HepG2 (cell line): ENCODE measurements around the gene IL22RA1. TPM values are rescaled to one million over a fixed set of nuclear protein-coding genes. Genes with fewer than 3 reads are reported as not detected.

ENCODE experiments used
- CENPT ChIP-seq: sonication (generic); formaldehyde crosslinking; IDR thresholded peaks from 2 replicates; pipeline ENCODE4 v1.8.0; 2022; ENCODE audit warnings: low read depth, mild to moderate bottlenecking, moderate library complexity, missing genetic modification reagents
- CENPX ChIP-seq: sonication (generic); formaldehyde crosslinking; IDR thresholded peaks from 2 replicates; pipeline ENCODE4 v1.9.0; 2021; ENCODE audit warnings: mild to moderate bottlenecking, missing genetic modification reagents, moderate library complexity
- FOXK1 ChIP-seq: sonication (generic); formaldehyde crosslinking; IDR thresholded peaks from 2 replicates; pipeline ENCODE4 v1.4.0; 2020; ENCODE audit warnings: low read depth, missing genetic modification reagents, borderline replicate concordance
- NR3C1 ChIP-seq: sonication (generic); formaldehyde crosslinking; IDR thresholded peaks from 2 replicates; pipeline ENCODE4 v1.4.0; 2020; ENCODE audit warnings: missing genetic modification reagents
- PAF1 ChIP-seq: IDR thresholded peaks from 2 replicates; pipeline ENCODE4 v1.6.1; 2016; ENCODE audit warnings: missing genetic modification reagents, missing compliant biosample characterization
- PHF8 ChIP-seq: sonication (generic); formaldehyde crosslinking; IDR thresholded peaks from 2 replicates; pipeline ENCODE4 v1.5.0; 2020; ENCODE audit warnings: missing genetic modification reagents
- POLR2AphosphoS5 ChIP-seq: IDR thresholded peaks from 2 replicates; pipeline ENCODE4 v1.6.1; 2012; ENCODE audit warnings: low read depth, low read length
- SKI ChIP-seq: fragments of 450-650 bp; IDR thresholded peaks from one replicate; pipeline ENCODE4 v1.6.1; 2018; ENCODE audit warnings: mild to moderate bottlenecking; ENCODE audit not compliant: partially characterized antibody
- SRY ChIP-seq: sonication (generic); formaldehyde crosslinking; IDR thresholded peaks from 2 replicates; pipeline ENCODE4 v1.8.0; 2022; ENCODE audit warnings: mild to moderate bottlenecking, missing genetic modification reagents
- TGIF2 ChIP-seq: IDR thresholded peaks from 2 replicates; pipeline ENCODE4 v1.6.1; 2016; ENCODE audit warnings: control low read depth, missing compliant biosample characterization
- TOE1 ChIP-seq: sonication (generic); formaldehyde crosslinking; IDR thresholded peaks from 2 replicates; pipeline ENCODE4 v1.4.0; 2020; ENCODE audit warnings: mild to moderate bottlenecking, missing genetic modification reagents
- ZNF143 ChIP-seq: sonication (generic); formaldehyde crosslinking; IDR thresholded peaks from 2 replicates; pipeline ENCODE4 v1.4.0; 2020; ENCODE audit warnings: missing genetic modification reagents
- ZNF263 ChIP-seq: sonication (generic); formaldehyde crosslinking; IDR thresholded peaks from 2 replicates; pipeline ENCODE4 v1.4.0; 2020; ENCODE audit warnings: missing genetic modification reagents
- ZNF335 ChIP-seq: sonication (generic); formaldehyde crosslinking; IDR thresholded peaks from 2 replicates; pipeline ENCODE4 v1.4.0; 2020; ENCODE audit warnings: missing genetic modification reagents
- ZNF33A ChIP-seq: sonication (generic); formaldehyde crosslinking; IDR thresholded peaks from 2 replicates; pipeline ENCODE4 v1.5.1; 2020; ENCODE audit warnings: missing genetic modification reagents, mild to moderate bottlenecking, moderate library complexity, borderline replicate concordance
- ZNF382 ChIP-seq: sonication (generic); formaldehyde crosslinking; IDR thresholded peaks from 2 replicates; pipeline ENCODE4 v1.5.0; 2020; ENCODE audit warnings: missing genetic modification reagents, mild to moderate bottlenecking, borderline replicate concordance
- ZNF567 ChIP-seq: sonication (generic); formaldehyde crosslinking; IDR thresholded peaks from 2 replicates; pipeline ENCODE4 v1.8.1; 2023; ENCODE audit warnings: mild to moderate bottlenecking, missing genetic modification reagents, borderline replicate concordance
- ZNF768 ChIP-seq: sonication (generic); formaldehyde crosslinking; IDR thresholded peaks from 2 replicates; pipeline ENCODE4 v1.4.0; 2020; ENCODE audit warnings: missing genetic modification reagents
- ZNF891 ChIP-seq: sonication (generic); formaldehyde crosslinking; IDR thresholded peaks from 2 replicates; pipeline ENCODE4 v1.5.0; 2020; ENCODE audit warnings: mild to moderate bottlenecking, missing genetic modification reagents
- polyA plus RNA-seq, 8 experiments: library from polyadenylated mRNA; depleted of rRNA in 3 of 8; stranded (reverse) in 7 of 8; unstranded in 1 of 8; fragments of >200 nt; fragmentation: Illumina TruSeq in 4 of 8; extraction: Trizol in 4 of 8; gene quantifications; 2 replicates each; pipeline versions ENCODE4 v1.2.1 to v1.2.3, GENCODE V29; 2011 to 2016; ENCODE audit warnings: low read depth in 4 of 8, missing spikeins in 1 of 8, mixed read lengths in 1 of 8; ENCODE audit not compliant: insufficient read depth in 1 of 8
- total RNA-seq, 5 experiments: library from RNA; depleted of rRNA; stranded (reverse); fragments of >200 nt; fragmentation: Illumina TruSeq; extraction: Trizol; gene quantifications; 2 replicates each; pipeline ENCODE4 v1.2.3, GENCODE V29; 2016; ENCODE audit warnings: low read depth in 1 of 5
- TF ChIP-seq, protein P1 (sequence below): sonication (generic); formaldehyde crosslinking; IDR thresholded peaks from 2 replicates; pipeline ENCODE4 v1.8.1; 2023; ENCODE audit warnings: missing genetic modification reagents, mild to moderate bottlenecking, borderline replicate concordance
- TF ChIP-seq, protein P2 (sequence below): IDR thresholded peaks from 2 replicates; pipeline ENCODE4 v1.6.1; 2016; ENCODE audit warnings: mild to moderate bottlenecking, missing biosample characterization, missing genetic modification reagents
- TF ChIP-seq, protein P3 (sequence below): sonication (generic); formaldehyde crosslinking; IDR thresholded peaks from 2 replicates; pipeline ENCODE4 v1.5.0; 2020; ENCODE audit warnings: missing genetic modification reagents
- TF ChIP-seq, protein P4 (sequence below): sonication (generic); formaldehyde crosslinking; IDR thresholded peaks from 2 replicates; pipeline ENCODE4 v1.4.0; 2020; ENCODE audit warnings: missing genetic modification reagents, borderline replicate concordance
- TF ChIP-seq, protein P5 (sequence below): sonication (generic); formaldehyde crosslinking; IDR thresholded peaks from 2 replicates; pipeline ENCODE4 v1.5.1; 2020; ENCODE audit warnings: mild to moderate bottlenecking, missing genetic modification reagents

IL22RA1 gene
- total and polyA plus RNA-seq, 2 of the 13 experiments (the other 11 are each of a cell fraction or from before 2014, with no cell fraction given), result 4.4 to 10.2 TPM

DNA sequence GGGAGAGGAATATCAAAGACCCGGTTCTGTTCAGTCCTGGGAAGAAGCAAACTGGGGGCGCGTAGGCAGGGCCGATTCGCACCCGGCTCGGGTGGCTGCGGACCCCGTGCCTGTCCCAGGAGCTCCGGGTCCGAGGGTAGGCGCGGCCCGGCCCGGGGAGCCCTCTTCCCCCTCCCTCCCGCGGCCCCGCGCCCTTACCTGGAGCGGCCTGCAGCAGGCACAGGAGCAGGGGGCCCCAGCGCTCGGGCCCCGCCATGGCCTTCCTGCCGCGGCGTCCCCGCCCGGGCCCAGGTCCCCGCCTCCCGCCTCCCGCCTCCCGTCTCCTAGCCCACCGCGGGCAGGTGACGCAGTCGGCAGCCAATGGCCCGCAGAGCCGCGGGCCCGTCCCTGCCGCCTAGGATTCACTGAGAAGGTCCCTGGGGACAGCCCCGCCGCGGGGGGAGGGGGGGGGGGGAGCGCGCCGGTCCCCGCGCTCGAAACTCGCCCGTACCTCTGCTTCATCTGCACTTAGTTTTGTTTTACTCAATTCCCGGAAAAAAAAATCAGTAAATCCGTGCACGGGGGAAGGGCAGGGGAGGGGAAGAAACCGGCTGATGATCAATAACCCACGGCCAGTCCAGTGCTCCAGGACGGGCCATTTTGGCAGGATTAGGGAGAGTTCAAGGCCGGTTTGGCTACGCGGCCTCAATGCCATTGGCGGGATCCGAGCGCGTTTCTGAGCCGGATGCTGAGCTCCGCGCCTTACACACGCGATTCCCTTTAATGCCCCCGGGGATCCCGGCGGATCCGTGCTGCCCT lies 44.3 kb upstream of the IL22RA1 start, which contains the start of gene IFNLR1 (continued):
- TF ChIP-seq, protein P1, sequence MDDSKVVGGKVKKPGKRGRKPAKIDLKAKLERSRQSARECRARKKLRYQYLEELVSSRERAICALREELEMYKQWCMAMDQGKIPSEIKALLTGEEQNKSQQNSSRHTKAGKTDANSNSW (CRISPR knock-in tag), result no peak
- no peak for TF ChIP-seq FOXK1 (CRISPR knock-in tag)
- no peak for TF ChIP-seq CENPX
- TF ChIP-seq, protein P2, sequence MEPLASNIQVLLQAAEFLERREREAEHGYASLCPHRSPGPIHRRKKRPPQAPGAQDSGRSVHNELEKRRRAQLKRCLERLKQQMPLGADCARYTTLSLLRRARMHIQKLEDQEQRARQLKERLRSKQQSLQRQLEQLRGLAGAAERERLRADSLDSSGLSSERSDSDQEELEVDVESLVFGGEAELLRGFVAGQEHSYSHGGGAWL (CRISPR knock-in tag), result no peak
- no peak for TF ChIP-seq PAF1 (CRISPR knock-in tag)
- TF ChIP-seq ZNF263, result peak; percentile 32; the same call in 1 of the 2 replicates
- TF ChIP-seq, protein P3, sequence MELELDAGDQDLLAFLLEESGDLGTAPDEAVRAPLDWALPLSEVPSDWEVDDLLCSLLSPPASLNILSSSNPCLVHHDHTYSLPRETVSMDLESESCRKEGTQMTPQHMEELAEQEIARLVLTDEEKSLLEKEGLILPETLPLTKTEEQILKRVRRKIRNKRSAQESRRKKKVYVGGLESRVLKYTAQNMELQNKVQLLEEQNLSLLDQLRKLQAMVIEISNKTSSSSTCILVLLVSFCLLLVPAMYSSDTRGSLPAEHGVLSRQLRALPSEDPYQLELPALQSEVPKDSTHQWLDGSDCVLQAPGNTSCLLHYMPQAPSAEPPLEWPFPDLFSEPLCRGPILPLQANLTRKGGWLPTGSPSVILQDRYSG, result no peak
- no peak for TF ChIP-seq ZNF768
- TF ChIP-seq ZNF143 (CRISPR knock-in tag), result no peak
- no peak for TF ChIP-seq ZNF382
- no peak for TF ChIP-seq SRY
- no peak for TF ChIP-seq POLR2AphosphoS5
- TF ChIP-seq ZNF335 (CRISPR knock-in tag), result no peak
- TF ChIP-seq NR3C1 (CRISPR knock-in tag), result no peak
- no peak for TF ChIP-seq ZNF33A (CRISPR knock-in tag)
- TF ChIP-seq, protein P4, sequence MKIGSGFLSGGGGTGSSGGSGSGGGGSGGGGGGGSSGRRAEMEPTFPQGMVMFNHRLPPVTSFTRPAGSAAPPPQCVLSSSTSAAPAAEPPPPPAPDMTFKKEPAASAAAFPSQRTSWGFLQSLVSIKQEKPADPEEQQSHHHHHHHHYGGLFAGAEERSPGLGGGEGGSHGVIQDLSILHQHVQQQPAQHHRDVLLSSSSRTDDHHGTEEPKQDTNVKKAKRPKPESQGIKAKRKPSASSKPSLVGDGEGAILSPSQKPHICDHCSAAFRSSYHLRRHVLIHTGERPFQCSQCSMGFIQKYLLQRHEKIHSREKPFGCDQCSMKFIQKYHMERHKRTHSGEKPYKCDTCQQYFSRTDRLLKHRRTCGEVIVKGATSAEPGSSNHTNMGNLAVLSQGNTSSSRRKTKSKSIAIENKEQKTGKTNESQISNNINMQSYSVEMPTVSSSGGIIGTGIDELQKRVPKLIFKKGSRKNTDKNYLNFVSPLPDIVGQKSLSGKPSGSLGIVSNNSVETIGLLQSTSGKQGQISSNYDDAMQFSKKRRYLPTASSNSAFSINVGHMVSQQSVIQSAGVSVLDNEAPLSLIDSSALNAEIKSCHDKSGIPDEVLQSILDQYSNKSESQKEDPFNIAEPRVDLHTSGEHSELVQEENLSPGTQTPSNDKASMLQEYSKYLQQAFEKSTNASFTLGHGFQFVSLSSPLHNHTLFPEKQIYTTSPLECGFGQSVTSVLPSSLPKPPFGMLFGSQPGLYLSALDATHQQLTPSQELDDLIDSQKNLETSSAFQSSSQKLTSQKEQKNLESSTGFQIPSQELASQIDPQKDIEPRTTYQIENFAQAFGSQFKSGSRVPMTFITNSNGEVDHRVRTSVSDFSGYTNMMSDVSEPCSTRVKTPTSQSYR, result no peak; the same call in 1 of the 2 replicates
- TF ChIP-seq, protein P5, sequence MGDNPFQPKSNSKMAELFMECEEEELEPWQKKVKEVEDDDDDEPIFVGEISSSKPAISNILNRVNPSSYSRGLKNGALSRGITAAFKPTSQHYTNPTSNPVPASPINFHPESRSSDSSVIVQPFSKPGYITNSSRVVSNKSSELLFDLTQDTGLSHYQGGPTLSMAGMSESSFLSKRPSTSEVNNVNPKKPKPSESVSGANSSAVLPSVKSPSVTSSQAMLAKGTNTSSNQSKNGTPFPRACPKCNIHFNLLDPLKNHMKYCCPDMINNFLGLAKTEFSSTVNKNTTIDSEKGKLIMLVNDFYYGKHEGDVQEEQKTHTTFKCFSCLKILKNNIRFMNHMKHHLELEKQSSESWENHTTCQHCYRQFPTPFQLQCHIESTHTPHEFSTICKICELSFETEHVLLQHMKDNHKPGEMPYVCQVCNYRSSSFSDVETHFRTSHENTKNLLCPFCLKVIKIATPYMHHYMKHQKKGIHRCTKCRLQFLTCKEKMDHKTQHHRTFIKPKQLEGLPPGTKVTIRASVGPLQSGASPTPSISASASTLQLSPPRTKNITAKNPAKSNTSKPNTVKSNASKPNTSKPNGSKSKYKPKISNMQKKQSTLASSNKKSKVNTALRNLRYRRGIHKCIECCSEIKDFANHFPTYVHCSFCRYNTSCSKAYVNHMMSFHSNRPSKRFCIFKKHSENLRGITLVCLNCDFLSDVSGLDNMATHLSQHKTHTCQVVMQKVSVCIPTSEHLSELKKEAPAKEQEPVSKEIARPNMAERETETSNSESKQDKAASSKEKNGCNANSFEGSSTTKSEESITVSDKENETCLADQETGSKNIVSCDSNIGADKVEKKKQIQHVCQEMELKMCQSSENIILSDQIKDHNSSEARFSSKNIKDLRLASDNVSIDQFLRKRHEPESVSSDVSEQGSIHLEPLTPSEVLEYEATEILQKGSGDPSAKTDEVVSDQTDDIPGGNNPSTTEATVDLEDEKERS (CRISPR knock-in tag), result no peak; the same call in 1 of the 2 replicates
- TF ChIP-seq SKI, result no peak
- TF ChIP-seq TOE1 (CRISPR knock-in tag), result no peak
- TF ChIP-seq CENPT, result no peak
- no peak for TF ChIP-seq ZNF891 (CRISPR knock-in tag)
- peak; percentile 64 for TF ChIP-seq PHF8 (CRISPR knock-in tag)
- no peak for TF ChIP-seq ZNF567 (CRISPR knock-in tag)
- no peak for TF ChIP-seq TGIF2 (CRISPR knock-in tag)
